A673 (cell line): ENCODE data around the gene NR5A2. TPM values are rescaled to one million over a fixed set of nuclear protein-coding genes. Genes with fewer than 3 reads are reported as not detected.

ENCODE experiments used
- BruUV-seq: library from RNA; stranded (reverse); fragments of 400-500 nt; replicated peaks from 2 replicates; lab custom pipeline; 2021; lab: Mats Ljungman, UMichigan
- CTCF ChIA-PET: fragments of 300-600 bp; sonication (Branson Sonifier 250); formaldehyde crosslinking; loops from one replicate; lab custom pipeline; 2022; ENCODE audit warnings: antibody characterized with exemption; lab: Charles Lee
- POLR2A ChIA-PET: fragments of 300-600 bp; sonication (Branson Sonifier 250); formaldehyde crosslinking; loops from one replicate; lab custom pipeline; 2022; ENCODE audit warnings: antibody characterized with exemption; ENCODE audit not compliant: low non-redundant PET; lab: Charles Lee
- DNase-seq: peaks from one replicate; pipeline ENCODE4 v3.0.0-alpha.2; 2015; ENCODE audit warnings: low spot score
- H3K27ac ChIP-seq: fragments of 200-600 bp; sonication (generic); 2 replicates; pipeline ENCODE4 v1.5.1; 2016; ENCODE audit warnings: mixed run types, low read depth, mild to moderate bottlenecking, mixed read lengths, antibody characterized with exemption, low read length; ENCODE audit not compliant: poor library complexity, severe bottlenecking
- H3K27me3 ChIP-seq: fragments of 200-600 bp; sonication (generic); replicated peaks from 2 replicates; pipeline ENCODE4 v1.6.1; 2017; ENCODE audit warnings: mixed run types, low read depth, mild to moderate bottlenecking, mixed read lengths, antibody characterized with exemption, low read length; ENCODE audit not compliant: insufficient read depth, poor library complexity
- H3K36me3 ChIP-seq: fragments of 200-600 bp; sonication (generic); 2 replicates; pipeline ENCODE4 v1.6.1; 2016; ENCODE audit warnings: mixed run types, mild to moderate bottlenecking, mixed read lengths, antibody characterized with exemption, low read length; ENCODE audit not compliant: insufficient read depth, poor library complexity, severe bottlenecking
- H3K4me1 ChIP-seq: fragments of 200-600 bp; sonication (generic); 2 replicates; pipeline ENCODE4 v1.6.1; 2017; ENCODE audit warnings: mixed run types, mild to moderate bottlenecking, mixed read lengths, antibody characterized with exemption, low read length; ENCODE audit not compliant: insufficient read depth, poor library complexity, severe bottlenecking
- H3K4me3 ChIP-seq: fragments of 200-600 bp; sonication (generic); 2 replicates; pipeline ENCODE4 v1.5.1; 2016; ENCODE audit warnings: low read depth, mixed run types, mild to moderate bottlenecking, mixed read lengths, low read length; ENCODE audit not compliant: poor library complexity, severe bottlenecking
- H3K9me3 ChIP-seq: fragments of 200-600 bp; sonication (generic); 2 replicates; pipeline ENCODE4 v1.6.1; 2016; ENCODE audit warnings: mixed run types, low read depth, mild to moderate bottlenecking, mixed read lengths, antibody characterized with exemption, low read length; ENCODE audit not compliant: poor library complexity, severe bottlenecking
- EZH2 ChIP-seq: fragments of 200-600 bp; sonication (generic); IDR thresholded peaks from 2 replicates; pipeline ENCODE4 v1.6.1; 2017; ENCODE audit warnings: borderline replicate concordance, low read depth, mild to moderate bottlenecking, mixed read lengths, antibody characterized with exemption, low read length; ENCODE audit not compliant: poor library complexity, severe bottlenecking
- intact Hi-C: fragments of 100-400 bp; cut with micrococcal nuclease; formaldehyde crosslinking; loops from one replicate; pipeline ENCODE4 v1.10.0; 2022; ENCODE audit not compliant: unreplicated experiment
- total RNA-seq: library from RNA; stranded (reverse); gene quantifications from 2 replicates; pipeline ENCODE4 v1.2.3, GENCODE V29; 2021
- TF ChIP-seq, protein P1 (sequence below): fragments of 300-800, 200-600 bp; sonication (generic); conservative IDR thresholded peaks from 2 replicates; pipeline ENCODE4 v1.5.1; 2017; ENCODE audit warnings: low read depth, mild to moderate bottlenecking, antibody characterized with exemption, low read length, moderate library complexity, mixed read lengths

The NR5A2 gene
- total RNA-seq, 1 experiment from 2014 or later, result not detected

DNA sequence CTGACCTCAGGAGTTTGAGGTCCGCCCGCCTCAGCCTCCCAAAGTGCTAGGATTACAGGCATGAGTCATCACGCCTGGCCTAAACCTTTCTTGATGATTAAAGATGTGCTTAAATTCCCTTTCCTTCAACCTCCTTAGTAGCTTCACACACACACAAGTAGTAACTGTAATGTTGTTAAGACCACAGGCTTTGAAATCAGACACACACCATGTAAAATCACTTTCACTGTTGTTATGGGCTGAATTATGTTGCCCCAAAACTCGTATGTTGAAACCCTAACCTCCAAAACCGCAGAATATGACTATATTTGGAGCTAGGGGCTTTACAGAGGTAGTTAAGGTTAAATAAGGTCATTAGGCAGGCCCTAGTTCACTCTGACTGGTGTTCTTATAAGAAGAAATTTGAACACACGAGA is 180.2 kb downstream of the NR5A2 start:
- POLR2A ChIA-PET, result no interaction called here
- Histone ChIP-seq H3K4me3 (no peak overlapping the region), H3K27ac (no peak overlapping the region), H3K4me1 (no peaks in the 10 kb centered on the region), H3K27me3 (no peaks in the 10 kb centered on the region), H3K36me3 (no peaks in the 10 kb centered on the region), H3K9me3 (no peaks in the 10 kb centered on the region)
- TF ChIP-seq EZH2, result no peak
- TF ChIP-seq, protein P1, sequence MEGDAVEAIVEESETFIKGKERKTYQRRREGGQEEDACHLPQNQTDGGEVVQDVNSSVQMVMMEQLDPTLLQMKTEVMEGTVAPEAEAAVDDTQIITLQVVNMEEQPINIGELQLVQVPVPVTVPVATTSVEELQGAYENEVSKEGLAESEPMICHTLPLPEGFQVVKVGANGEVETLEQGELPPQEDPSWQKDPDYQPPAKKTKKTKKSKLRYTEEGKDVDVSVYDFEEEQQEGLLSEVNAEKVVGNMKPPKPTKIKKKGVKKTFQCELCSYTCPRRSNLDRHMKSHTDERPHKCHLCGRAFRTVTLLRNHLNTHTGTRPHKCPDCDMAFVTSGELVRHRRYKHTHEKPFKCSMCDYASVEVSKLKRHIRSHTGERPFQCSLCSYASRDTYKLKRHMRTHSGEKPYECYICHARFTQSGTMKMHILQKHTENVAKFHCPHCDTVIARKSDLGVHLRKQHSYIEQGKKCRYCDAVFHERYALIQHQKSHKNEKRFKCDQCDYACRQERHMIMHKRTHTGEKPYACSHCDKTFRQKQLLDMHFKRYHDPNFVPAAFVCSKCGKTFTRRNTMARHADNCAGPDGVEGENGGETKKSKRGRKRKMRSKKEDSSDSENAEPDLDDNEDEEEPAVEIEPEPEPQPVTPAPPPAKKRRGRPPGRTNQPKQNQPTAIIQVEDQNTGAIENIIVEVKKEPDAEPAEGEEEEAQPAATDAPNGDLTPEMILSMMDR, result no peak
- no TSS peak for BruUV-seq
- no peak for DNase-seq
- CTCF ChIA-PET, result no interaction called here
- intact Hi-C loops, result no loop called here

DNA sequence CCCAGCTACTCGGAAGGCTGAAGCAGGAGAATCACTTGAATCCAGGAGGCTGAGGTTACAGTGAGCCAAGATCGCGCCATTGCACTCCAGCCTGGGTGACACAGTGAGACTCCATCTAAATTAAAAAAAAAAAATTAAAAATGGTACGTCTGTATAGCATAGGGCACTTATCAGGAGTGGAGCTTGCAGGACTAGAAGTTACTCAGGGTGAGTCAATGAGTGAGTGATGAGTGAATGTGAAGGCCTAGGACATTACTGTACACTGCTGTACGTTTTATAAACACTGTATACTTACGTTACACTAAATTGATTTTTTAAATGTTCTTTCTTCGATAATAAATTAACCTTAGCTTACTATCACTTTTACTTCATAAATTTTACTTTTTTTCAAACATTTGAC is 183.6 kb downstream of the NR5A2 start:
- CTCF ChIA-PET, result no interaction called here
- POLR2A ChIA-PET, result no interaction called here
- intact Hi-C loops, result no loop called here
- no TSS peak for BruUV-seq
- no peak overlapping the region for H3K4me3 ChIP-seq
- H3K27ac ChIP-seq, result no peak overlapping the region
- no peaks in the 10 kb centered on the region for H3K4me1 ChIP-seq
- no peaks in the 10 kb centered on the region for H3K27me3 ChIP-seq
- no peaks in the 10 kb centered on the region for H3K36me3 ChIP-seq
- no peak for DNase-seq
- no peak for TF ChIP-seq EZH2
- TF ChIP-seq, protein P1, result no peak
- no peaks in the 10 kb centered on the region for H3K9me3 ChIP-seq

DNA sequence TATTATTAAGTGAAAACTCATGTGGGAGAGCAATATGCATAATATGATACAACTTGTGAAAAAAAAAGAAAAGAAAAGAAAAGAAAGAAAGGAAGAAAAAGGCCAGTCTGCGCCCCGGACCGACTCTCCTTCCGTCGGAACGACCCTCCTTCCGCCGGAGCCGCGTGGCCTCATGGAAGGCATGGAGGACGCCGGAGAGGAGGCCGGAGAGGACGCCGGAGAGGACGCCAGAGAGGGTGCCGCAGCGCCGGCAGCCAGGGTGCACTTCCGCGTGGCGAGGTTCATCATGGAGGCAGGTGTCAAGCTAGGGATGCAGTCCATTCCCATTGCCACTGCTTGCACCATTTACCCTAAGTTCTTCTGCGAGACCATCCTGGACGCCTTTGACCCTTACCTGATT is 185.9 kb downstream of the NR5A2 start:
- TF ChIP-seq EZH2, result no peak
- TF ChIP-seq, protein P1, result no peak
- DNase-seq, result no peak
- Histone ChIP-seq H3K27me3 (no peaks in the 10 kb centered on the region), H3K4me1 (no peaks in the 10 kb centered on the region), H3K9me3 (no peaks in the 10 kb centered on the region), H3K4me3 (no peak overlapping the region), H3K27ac (no peak overlapping the region), H3K36me3 (no peaks in the 10 kb centered on the region)
- BruUV-seq, result no TSS peak
- ChIA-PET POLR2A (no interaction called here), CTCF (no interaction called here)
- intact Hi-C loops, result no loop called here
